Mesodermal cell (in vitro differentiated cells): Measurements from ENCODE around the gene REG4. TPM values are rescaled to one million over a fixed set of nuclear protein-coding genes. Genes with fewer than 3 reads are reported as not detected.
"Not testable (repeated sequence)": the region's sequence is repeated elsewhere in the genome, so short reads cannot be mapped to it uniquely, and the experiment has no call there.

Experiments used
- H3K27ac ChIP-seq: 2 replicates; pipeline ENCODE4 v1.7.0; 2013; ENCODE audit warnings: mild to moderate bottlenecking, low read depth, low read length, moderate library complexity; ENCODE audit not compliant: severe bottlenecking
- H3K36me3 ChIP-seq: 2 replicates; pipeline ENCODE4 v1.7.1; 2013; ENCODE audit warnings: mild to moderate bottlenecking, low read length, moderate library complexity; ENCODE audit not compliant: control insufficient read depth, insufficient read depth
- H3K4me1 ChIP-seq: one replicate; pipeline ENCODE4 v1.7.1; 2013; ENCODE audit warnings: mild to moderate bottlenecking, low read length; ENCODE audit not compliant: insufficient read depth, control insufficient read depth, poor library complexity, severe bottlenecking
- H3K4me3 ChIP-seq: 2 replicates; pipeline ENCODE4 v1.7.0; 2013; ENCODE audit warnings: low read length, control low read depth, mild to moderate bottlenecking; ENCODE audit not compliant: insufficient read depth, poor library complexity, severe bottlenecking; ENCODE audit errors: extremely low read depth
- H3K9me3 ChIP-seq: 2 replicates; pipeline ENCODE4 v1.7.1; 2013; ENCODE audit warnings: mild to moderate bottlenecking, low read length, moderate library complexity; ENCODE audit not compliant: control insufficient read depth
- WGBS, 2 experiments: methylation state at CpG; one replicate each; pipeline ENCODE4 v1.1.5; 2013; ENCODE audit warnings: missing lambda C conversion rate in 2 of 2; ENCODE audit not compliant: insufficient coverage in 2 of 2; 5-methylcytosine and 5-hydroxymethylcytosine counted together
- polyA plus RNA-seq, 2 experiments: library from polyadenylated mRNA; stranded (reverse); fragments of 50-300 nt; gene quantifications; one replicate each; pipeline ENCODE4 v1.2.3, GENCODE V29; 2013

REG4 gene
- polyA plus RNA-seq (2013, experiment 1 of 2) = not detected
- polyA plus RNA-seq (2013, experiment 2 of 2) = not detected

DNA sequence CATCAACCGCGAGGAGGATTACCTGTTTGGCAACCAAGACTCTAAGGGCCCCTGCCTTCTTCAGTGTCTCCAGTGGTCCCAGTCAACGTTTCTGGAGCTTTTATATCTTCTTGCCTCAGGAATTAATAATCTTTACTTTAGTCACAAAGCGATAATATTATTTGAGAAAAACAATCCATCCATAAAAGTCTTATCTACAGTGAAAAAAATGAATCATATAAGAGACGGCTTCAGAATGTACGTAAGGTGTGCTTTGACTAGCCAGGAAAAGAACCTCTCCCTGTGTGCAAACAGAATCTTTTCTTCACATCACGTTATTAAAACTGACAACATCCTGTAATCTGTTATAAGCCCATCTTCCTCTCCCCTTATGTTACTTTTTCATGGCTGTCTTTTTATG is at the start of gene REG4:
Gene REG4, minus strand, starts transcription at position 74 of the 400 bp plus-strand sequence. CDS start 2,691 bp downstream, outside the sequence.
- Histone ChIP-seq H3K27ac (no peak within 1 kb of the TSS), H3K9me3 (no peaks in the 10 kb centered on the region), H3K36me3 (no peaks in the 10 kb centered on the region), H3K4me1 (peaks cover under 1% of the 10 kb centered on the region), H3K4me3 (no peak within 1 kb of the TSS)
- WGBS, 2 experiments = 88 to 100% methylated on average over 5 to 6 of the region's 7 CpGs

DNA sequence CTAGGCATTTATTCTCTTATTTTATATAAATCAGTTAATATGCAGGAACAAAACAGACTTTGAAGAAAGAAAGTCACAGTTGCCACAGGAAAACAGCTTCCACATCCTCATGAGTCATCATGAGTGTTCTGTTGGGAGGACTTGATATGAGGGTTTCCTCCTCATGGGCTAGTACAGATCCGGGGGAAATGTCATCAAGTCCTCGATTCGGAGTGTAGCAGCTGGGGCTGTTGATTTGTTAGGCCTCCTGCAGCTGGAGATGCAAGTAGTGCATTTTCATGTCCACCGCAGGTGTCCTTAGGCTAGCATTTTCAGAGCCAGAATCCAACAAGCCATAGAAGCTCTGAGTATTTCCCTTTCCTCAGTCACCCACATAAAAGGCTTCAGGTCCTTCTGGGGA is 48.4 kb upstream of the REG4 start:
- H3K4me1 ChIP-seq = peaks cover 8% of the 10 kb centered on the region
- WGBS, 2 experiments = 76 to 85% methylated on average over 4 of the region's 4 CpGs
- H3K36me3 ChIP-seq = no peaks in the 10 kb centered on the region
- no peak overlapping the region for H3K4me3 ChIP-seq
- H3K9me3 ChIP-seq = no peaks in the 10 kb centered on the region
- no peak overlapping the region for H3K27ac ChIP-seq

DNA sequence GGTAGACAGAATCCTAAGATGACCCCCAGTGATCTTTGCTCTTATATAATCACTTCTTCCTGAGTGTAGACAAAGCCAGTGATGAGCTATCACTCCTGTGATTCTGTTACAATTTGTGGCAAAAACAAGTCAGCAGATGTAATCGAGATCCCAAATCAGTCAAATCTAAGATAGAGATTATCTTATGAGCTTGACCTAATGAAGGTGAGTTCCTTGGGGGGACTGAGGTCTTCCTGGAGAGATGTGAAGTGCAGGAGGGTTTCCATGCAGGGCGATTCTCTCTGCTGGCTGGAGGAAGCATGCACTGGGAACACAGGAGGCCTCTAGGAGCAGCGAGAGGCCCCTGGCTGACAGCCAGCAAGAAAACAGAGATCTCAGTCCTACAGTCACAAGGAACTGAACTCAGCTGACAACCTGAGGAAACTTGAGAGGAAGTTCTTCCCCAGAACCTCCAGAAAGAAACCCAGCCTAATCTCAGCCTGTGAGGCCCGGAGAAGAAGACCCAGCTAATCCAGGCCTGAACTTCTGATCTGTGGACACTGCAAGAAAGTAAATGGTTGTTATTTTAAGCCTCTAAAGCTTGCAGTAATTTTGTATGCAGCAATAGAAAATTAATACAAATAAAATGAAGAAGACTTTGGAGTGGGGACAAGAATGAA is 47.4 kb upstream of the REG4 start:
- H3K27ac ChIP-seq, H3K36me3 ChIP-seq, H3K4me1 ChIP-seq, H3K9me3 ChIP-seq, H3K4me3 ChIP-seq: not testable (repeated sequence)
- WGBS, 2 experiments = 100% methylated on average over 1 of the region's 4 CpGs

DNA sequence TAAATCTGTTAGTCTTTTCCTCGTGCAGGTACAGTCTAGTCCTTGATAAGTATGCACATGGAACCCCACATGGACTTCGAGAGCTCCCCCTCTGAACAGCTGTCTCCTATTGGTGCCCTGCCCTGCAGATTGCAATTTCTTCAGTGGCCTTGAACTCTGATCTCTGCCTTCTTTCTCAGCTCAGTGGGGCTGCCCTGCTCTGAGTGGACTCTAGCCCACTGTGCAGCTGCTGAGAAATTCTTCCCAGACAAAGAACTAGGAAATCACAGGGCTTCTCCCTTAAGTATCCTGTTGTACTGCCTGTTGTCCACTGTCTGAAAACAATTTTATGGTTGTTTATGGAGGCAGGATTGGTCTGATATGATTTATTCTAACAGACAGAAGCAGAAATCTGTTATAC is 46.9 kb upstream of the REG4 start:
- Histone ChIP-seq H3K9me3 (no peaks in the 10 kb centered on the region), H3K4me3 (no peak overlapping the region), H3K27ac (no peak overlapping the region), H3K36me3 (no peaks in the 10 kb centered on the region), H3K4me1 (peaks cover 8% of the 10 kb centered on the region)
- 95 to 96% methylated on average over 2 of the region's 2 CpGs for WGBS, 2 experiments

DNA sequence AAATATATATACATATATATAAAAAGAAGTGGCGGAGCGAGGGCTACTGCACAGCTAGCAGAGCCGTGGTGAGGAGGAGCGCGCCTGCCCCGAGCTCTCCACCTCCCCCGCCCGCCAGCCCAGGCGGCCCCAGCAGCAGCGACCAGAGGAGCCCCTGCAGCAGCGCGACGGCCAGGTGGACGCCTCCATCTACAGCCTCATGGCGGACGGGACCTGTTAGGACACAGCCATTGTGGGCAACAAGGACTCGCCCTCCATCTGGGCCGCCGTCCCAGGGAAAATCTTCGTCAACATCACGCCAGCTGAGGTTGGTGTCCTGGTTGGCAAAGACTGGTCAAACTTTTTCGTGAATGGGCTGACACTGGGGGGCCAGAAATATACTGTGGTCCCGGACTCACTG is 41.9 kb upstream of the REG4 start:
- Histone ChIP-seq H3K4me1 (no peaks in the 10 kb centered on the region), H3K36me3 (no peaks in the 10 kb centered on the region), H3K4me3 (no peak overlapping the region), H3K27ac (no peak overlapping the region), H3K9me3 (no peaks in the 10 kb centered on the region)
- WGBS, 2 experiments = 93 to 97% methylated on average over 16 to 23 of the region's 23 CpGs

DNA sequence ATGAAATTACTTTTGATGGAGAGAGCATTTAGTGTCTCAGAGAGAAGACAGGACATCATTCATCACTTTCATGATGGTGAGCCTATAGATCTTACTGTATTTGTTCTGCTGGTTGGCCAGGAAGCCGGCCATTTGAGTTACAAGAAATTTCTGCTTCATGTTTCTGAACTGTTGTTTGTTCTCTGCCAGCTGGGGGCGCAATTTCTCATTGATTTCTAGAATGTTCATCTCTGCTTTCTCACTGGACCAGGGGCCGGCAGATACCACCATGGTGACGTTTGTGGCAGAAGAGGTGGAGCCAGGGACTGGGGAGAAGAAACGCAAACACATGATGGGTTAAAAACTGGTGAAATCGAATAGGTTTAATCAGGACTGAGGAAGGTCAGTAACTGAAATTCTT is 32.9 kb upstream of the REG4 start:
- H3K36me3 ChIP-seq, H3K4me3 ChIP-seq, H3K9me3 ChIP-seq, H3K27ac ChIP-seq, H3K4me1 ChIP-seq: not testable (repeated sequence)
- 65 to 73% methylated on average over 3 to 4 of the region's 6 CpGs for WGBS, 2 experiments

DNA sequence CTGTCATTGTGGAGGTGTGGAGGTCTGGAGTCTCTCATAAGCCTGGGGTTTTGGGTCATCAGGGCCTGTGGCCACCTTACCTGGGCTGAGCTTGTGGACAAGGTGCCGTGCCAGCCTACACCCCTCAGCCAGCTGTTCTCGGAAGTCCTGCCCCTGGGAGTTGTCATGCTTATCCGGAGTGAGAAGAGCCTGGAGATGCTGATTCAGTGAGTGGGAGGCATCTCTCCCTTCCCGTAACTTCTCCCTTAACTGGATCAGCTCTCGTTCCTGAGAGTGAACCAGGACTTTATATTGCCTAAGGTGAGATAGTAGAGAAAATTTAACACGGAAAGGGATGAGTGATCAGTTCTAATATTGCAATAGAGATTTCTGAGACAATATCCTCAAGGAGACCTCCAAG is 30.0 kb upstream of the REG4 start:
- no peaks in the 10 kb centered on the region for H3K36me3 ChIP-seq
- H3K4me3 ChIP-seq = no peak overlapping the region
- H3K27ac ChIP-seq = no peak overlapping the region
- H3K4me1 ChIP-seq = no peaks in the 10 kb centered on the region
- no peaks in the 10 kb centered on the region for H3K9me3 ChIP-seq
- 83 to 95% methylated on average over 3 to 4 of the region's 6 CpGs for WGBS, 2 experiments

DNA sequence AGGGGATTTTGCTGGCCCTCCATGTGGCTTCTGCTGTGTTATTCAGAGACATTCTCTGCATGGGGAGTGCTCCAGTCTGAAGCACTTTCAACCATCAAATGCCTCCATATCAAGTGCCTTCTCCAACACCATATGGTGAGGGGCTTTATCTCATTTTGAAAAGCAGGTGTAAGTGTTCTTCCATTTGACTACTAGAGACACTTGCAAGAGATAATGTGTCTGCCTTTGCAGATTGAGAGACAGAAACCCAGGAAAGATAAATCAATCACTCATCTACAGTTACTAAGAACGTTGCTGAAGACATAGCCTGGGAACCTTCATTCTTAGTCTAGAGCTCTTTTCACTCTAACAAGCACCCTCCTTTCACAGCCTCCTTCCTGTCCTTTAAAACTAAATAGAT is 29.5 kb upstream of the REG4 start:
- Histone ChIP-seq H3K4me1 (no peaks in the 10 kb centered on the region), H3K9me3 (no peaks in the 10 kb centered on the region), H3K27ac (no peak overlapping the region), H3K36me3 (no peaks in the 10 kb centered on the region), H3K4me3 (no peak overlapping the region)
- WGBS, 2 experiments = 82 to 86% methylated on average over 1 of the region's 1 CpG

DNA sequence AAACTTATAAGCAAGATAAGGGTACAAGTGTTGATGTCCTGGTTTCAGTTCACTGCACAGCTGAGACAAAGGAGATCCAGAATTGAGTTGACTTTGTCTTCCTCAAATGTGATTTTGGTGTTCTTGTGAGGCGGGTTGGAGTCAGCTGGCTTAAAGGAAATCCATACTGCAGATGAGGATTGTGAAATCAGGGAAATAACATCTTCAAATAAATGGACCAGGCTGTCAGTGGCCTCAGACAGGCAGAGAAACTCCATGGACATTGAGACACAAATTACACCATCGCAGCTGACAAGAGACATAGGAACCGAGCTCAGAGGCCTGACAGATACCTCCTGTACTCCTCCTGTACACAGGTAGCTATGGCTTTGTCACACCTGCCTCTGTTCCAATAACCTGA is 27.0 kb upstream of the REG4 start:
- Histone ChIP-seq H3K36me3 (no peaks in the 10 kb centered on the region), H3K4me1 (no peaks in the 10 kb centered on the region), H3K4me3 (no peak overlapping the region), H3K27ac (no peak overlapping the region), H3K9me3 (no peaks in the 10 kb centered on the region)
- 77 to 100% methylated on average over 2 to 3 of the region's 3 CpGs for WGBS, 2 experiments

DNA sequence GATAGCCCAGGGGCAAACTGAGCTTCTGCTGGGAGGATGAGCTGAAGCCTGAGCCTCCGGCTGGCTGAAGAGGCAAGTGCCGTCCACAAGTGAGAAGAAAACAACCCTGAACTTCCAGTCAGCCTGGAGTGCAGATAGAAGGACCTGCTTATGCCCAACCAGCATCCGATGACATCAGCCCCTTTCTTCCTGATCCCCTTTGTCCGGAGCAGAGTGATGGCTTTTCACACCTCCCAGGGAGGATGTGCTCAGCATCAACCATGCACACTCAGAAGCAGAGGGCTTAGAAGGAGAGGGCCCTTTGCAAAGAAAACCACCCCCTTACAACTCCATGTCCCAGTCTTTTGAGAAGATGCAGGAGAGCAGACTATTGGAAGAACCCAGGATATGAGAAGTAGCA is 23.7 kb upstream of the REG4 start:
- WGBS, 2 experiments = 77 to 90% methylated on average over 2 to 3 of the region's 4 CpGs
- no peak overlapping the region for H3K27ac ChIP-seq
- H3K4me3 ChIP-seq = no peak overlapping the region
- H3K4me1 ChIP-seq = no peaks in the 10 kb centered on the region
- H3K36me3 ChIP-seq = no peaks in the 10 kb centered on the region
- no peaks in the 10 kb centered on the region for H3K9me3 ChIP-seq

DNA sequence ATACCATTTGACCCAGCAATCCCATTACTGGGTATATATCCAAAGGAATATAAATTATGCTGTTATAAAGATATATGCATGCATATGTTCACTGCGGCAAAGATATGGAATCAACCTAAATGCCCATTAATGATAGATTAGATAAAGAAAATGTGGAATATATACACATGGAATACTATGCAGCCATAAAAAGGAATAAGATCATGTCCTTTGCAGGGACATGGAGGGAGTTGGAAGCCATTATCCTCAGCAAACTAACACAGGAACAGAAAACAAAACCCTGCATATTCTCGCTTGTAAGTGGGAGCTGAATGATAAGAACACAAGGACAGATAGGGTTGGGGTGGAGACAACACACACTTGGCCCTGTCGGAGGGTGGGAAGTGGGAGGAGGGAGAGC is 19.8 kb upstream of the REG4 start:
- no peak overlapping the region for H3K27ac ChIP-seq
- H3K36me3 ChIP-seq = no peaks in the 10 kb centered on the region
- no peak overlapping the region for H3K4me3 ChIP-seq
- H3K4me1 ChIP-seq = no peaks in the 10 kb centered on the region
- no peaks in the 10 kb centered on the region for H3K9me3 ChIP-seq
- WGBS, 2 experiments = 84 to 87% methylated on average over 2 of the region's 3 CpGs
